Neural crest cell (in vitro differentiated cells): Measurements from ENCODE around the gene MYT1. TPM values are rescaled to one million over a fixed set of nuclear protein-coding genes. Genes with fewer than 3 reads are reported as not detected.
A peak's percentile ranks its signal among the peaks of the same experiment; 100 is the strongest.

Experiments
- DNase-seq: peaks from one replicate; pipeline ENCODE4 v3.0.0; 2021; ENCODE audit warnings: low read depth, mixed read lengths, low spot score
- H3K27ac Mint-ChIP-seq: one replicate; pipeline ENCODE4 v1.8.0; 2021; ENCODE audit warnings: mild to moderate bottlenecking, mixed read lengths; ENCODE audit not compliant: unreplicated experiment
- H3K27me3 Mint-ChIP-seq: 2 replicates; pipeline ENCODE4 v1.8.0; 2021; ENCODE audit warnings: low read depth, mild to moderate bottlenecking, mixed read lengths
- H3K36me3 Mint-ChIP-seq: 2 replicates; pipeline ENCODE4 v1.8.0; 2021; ENCODE audit warnings: low read depth, mild to moderate bottlenecking, mixed read lengths
- H3K4me1 Mint-ChIP-seq: 2 replicates; pipeline ENCODE4 v1.8.0; 2021; ENCODE audit warnings: mixed read lengths
- H3K4me3 Mint-ChIP-seq: one replicate; pipeline ENCODE4 v1.8.0; 2021; ENCODE audit warnings: mild to moderate bottlenecking, mixed read lengths
- H3K9me3 Mint-ChIP-seq: 2 replicates; pipeline ENCODE4 v1.8.0; 2021; ENCODE audit warnings: mixed read lengths
- CTCF ChIP-seq: fragments of 200-600 bp; sonication (generic); conservative IDR thresholded peaks from 2 replicates; pipeline ENCODE4 v1.5.0; 2021; ENCODE audit warnings: antibody characterized with exemption, mild to moderate bottlenecking
- total RNA-seq: library from RNA; stranded (reverse); gene quantifications from 2 replicates; pipeline ENCODE4 v1.2.1, GENCODE V29; 2021

The MYT1 gene
- total RNA-seq, 1 donor from 2014 or later, result 4.3 TPM

GRCh38 chr20:64264091-64264490 lies 99.8 kb downstream of the MYT1 start:
- peaks cover 5% of the 10 kb centered on the region for H3K36me3 Mint-ChIP-seq

GRCh38 chr20:64265201-64265600 lies 100.9 kb downstream of the MYT1 start:
- Mint-ChIP-seq H3K4me3 (no peak overlapping the region), H3K4me1 (peaks cover 22% of the 10 kb centered on the region)

More at GRCh38 chr20:64264091-64264490, 99.8 kb downstream of the MYT1 start:
- H3K27me3 Mint-ChIP-seq, result no peaks in the 10 kb centered on the region
- no peaks in the 10 kb centered on the region for H3K9me3 Mint-ChIP-seq
- no peak for DNase-seq
- H3K4me3 Mint-ChIP-seq, result no peak overlapping the region
- TF ChIP-seq CTCF, result no peak
- H3K27ac Mint-ChIP-seq, result no peak overlapping the region
- H3K4me1 Mint-ChIP-seq, result peaks cover 22% of the 10 kb centered on the region

GRCh38 chr20:64266988-64267387 lies 102.7 kb downstream of the MYT1 start:
- DNase-seq, result no peak
- no peak overlapping the region for H3K4me3 Mint-ChIP-seq
- TF ChIP-seq CTCF, result no peak
- peaks cover 19% of the 10 kb centered on the region for H3K36me3 Mint-ChIP-seq
- no peaks in the 10 kb centered on the region for H3K27me3 Mint-ChIP-seq
- H3K27ac Mint-ChIP-seq, result no peak overlapping the region
- H3K9me3 Mint-ChIP-seq, result peaks cover 5% of the 10 kb centered on the region
- peaks cover 14% of the 10 kb centered on the region for H3K4me1 Mint-ChIP-seq

More at GRCh38 chr20:64265201-64265600, 100.9 kb downstream of the MYT1 start:
- Mint-ChIP-seq H3K27ac (no peak overlapping the region), H3K36me3 (peaks cover 15% of the 10 kb centered on the region), H3K9me3 (peaks cover 2% of the 10 kb centered on the region), H3K27me3 (no peaks in the 10 kb centered on the region)
- no peak for TF ChIP-seq CTCF
- DNase-seq, result no peak

GRCh38 chr20:64268174-64268573 lies 103.9 kb downstream of the MYT1 start:
- H3K4me3 Mint-ChIP-seq, result no peak overlapping the region
- TF ChIP-seq CTCF, result no peak
- DNase-seq, result no peak
- H3K4me1 Mint-ChIP-seq, result peaks cover 14% of the 10 kb centered on the region
- no peaks in the 10 kb centered on the region for H3K27me3 Mint-ChIP-seq
- H3K9me3 Mint-ChIP-seq, result peaks cover 5% of the 10 kb centered on the region
- peaks cover 19% of the 10 kb centered on the region for H3K36me3 Mint-ChIP-seq
- H3K27ac Mint-ChIP-seq, result no peak overlapping the region

- TF ChIP-seq CTCF, result no peak
- H3K4me3 Mint-ChIP-seq, result no peak overlapping the region
- peaks cover 5% of the 10 kb centered on the region for H3K9me3 Mint-ChIP-seq
- H3K4me1 Mint-ChIP-seq, result peaks cover 14% of the 10 kb centered on the region
- no peak for DNase-seq
- H3K27me3 Mint-ChIP-seq, result no peaks in the 10 kb centered on the region
- H3K27ac Mint-ChIP-seq, result peak overlapping the region; percentile 13
- H3K36me3 Mint-ChIP-seq, result peaks cover 19% of the 10 kb centered on the region
These were observed 105.6 kb downstream of the MYT1 start for GRCh38 chr20:64269604-64270411.
